K562 (cell line): ENCODE measurements around the gene NRSN2. TPM values are rescaled to one million over a fixed set of nuclear protein-coding genes. Genes with fewer than 3 reads are reported as not detected.

Experiments
- ASH1L ChIP-seq: fragments of 450-650 bp; IDR thresholded peaks from 2 replicates; pipeline ENCODE4 v1.6.1; 2018; ENCODE audit warnings: borderline replicate concordance, mild to moderate bottlenecking, low read depth; ENCODE audit not compliant: partially characterized antibody
- CEBPG ChIP-seq, 3 experiments: fragments of 200-800 bp in 1 of 3; sonication (Bioruptor generic) in 1 of 3; sonication (generic) in 1 of 3; formaldehyde crosslinking in 1 of 3; IDR thresholded peaks in 2 of 3; conservative IDR thresholded peaks in 1 of 3; 2 replicates each; pipeline versions ENCODE4 v1.6.1 to v1.8.0; 2016 to 2022; ENCODE audit warnings: missing compliant biosample characterization in 2 of 3, missing genetic modification characterization in 2 of 3, mild to moderate bottlenecking in 1 of 3, missing genetic modification reagents in 1 of 3
- CHD1 ChIP-seq: fragments of 200-600 bp; sonication (generic); IDR thresholded peaks from one replicate; pipeline ENCODE4 v1.6.1; 2012; ENCODE audit warnings: mild to moderate bottlenecking, moderate library complexity, low read length, inconsistent platforms
- DDX20 ChIP-seq: fragments of 450-650 bp; IDR thresholded peaks from 2 replicates; pipeline ENCODE4 v1.6.1; 2016; ENCODE audit warnings: missing genetic modification characterization, low read depth, mild to moderate bottlenecking, missing compliant biosample characterization, moderate library complexity
- KDM1A ChIP-seq, 2 experiments: fragments of 450-650 bp; IDR thresholded peaks; 2 replicates each; pipeline ENCODE4 v1.6.1; 2016; ENCODE audit warnings: mild to moderate bottlenecking in 2 of 2
- KDM5B ChIP-seq: fragments of 200-600 bp; sonication (generic); IDR thresholded peaks from 2 replicates; pipeline ENCODE4 v1.6.1; 2012; ENCODE audit warnings: low read depth, mild to moderate bottlenecking, moderate library complexity, low read length, control low read depth, inconsistent platforms; ENCODE audit not compliant: insufficient replicate concordance
- MAFG ChIP-seq: fragments of 450-650 bp; conservative IDR thresholded peaks from 2 replicates; pipeline ENCODE4 v1.6.1; 2016; ENCODE audit warnings: missing genetic modification characterization, missing compliant biosample characterization
- MCM3 ChIP-seq: fragments of 450-650 bp; IDR thresholded peaks from 2 replicates; pipeline ENCODE4 v1.6.1; 2016
- NR2F6 ChIP-seq: fragments of 450-650 bp; formaldehyde crosslinking; IDR thresholded peaks from 2 replicates; pipeline ENCODE4 v1.4.0; 2020; ENCODE audit warnings: mild to moderate bottlenecking
- POLR3G ChIP-seq: IDR thresholded peaks from 2 replicates; pipeline ENCODE4 v1.6.1; 2011; ENCODE audit not compliant: insufficient read length, insufficient replicate concordance; ENCODE audit errors: extremely low read depth
- ZFP1 ChIP-seq: fragments of 450-650 bp; formaldehyde crosslinking; IDR thresholded peaks from 2 replicates; pipeline ENCODE4 v1.4.0; 2020; ENCODE audit warnings: mild to moderate bottlenecking, mixed read lengths
- ZNF134 ChIP-seq: fragments of 250-450 bp; sonication (Bioruptor Pico); conservative IDR thresholded peaks from 2 replicates; pipeline ENCODE4 v1.4.0; 2020
- polyA plus RNA-seq, 8 experiments: library from polyadenylated mRNA; depleted of rRNA in 4 of 8; stranded (reverse) in 5 of 8; unstranded in 3 of 8; fragments of >200 nt; fragmentation: Nextera tagmentation in 2 of 8; fragmentation: Illumina TruSeq in 1 of 8; extraction: Ambion mirVana in 2 of 8; extraction: Trizol in 1 of 8; gene quantifications; 2 replicates each; pipeline versions ENCODE4 v1.2.1 to v1.2.3, GENCODE V29; 2011 to 2014; ENCODE audit warnings: inconsistent platforms in 1 of 8, missing spikeins in 1 of 8
- total RNA-seq, 7 experiments: library from RNA; depleted of rRNA in 6 of 7; stranded (reverse); fragments of >200 nt in 6 of 7; fragmentation: Illumina TruSeq in 2 of 7; extraction: Trizol in 2 of 7; gene quantifications; 2 replicates each; pipeline versions ENCODE4 v1.2.1 to v1.2.3, GENCODE V29; 2011 to 2021; ENCODE audit warnings: low replicate concordance in 1 of 7
- TF ChIP-seq, protein P1 (sequence below): sonication (generic); formaldehyde crosslinking; IDR thresholded peaks from 2 replicates; pipeline ENCODE4 v1.8.0; 2023; ENCODE audit warnings: mild to moderate bottlenecking, missing genetic modification reagents
- TF ChIP-seq, protein P2 (sequence below): fragments of 450-650 bp; formaldehyde crosslinking; IDR thresholded peaks from 2 replicates; pipeline ENCODE4 v1.4.0; 2020; ENCODE audit warnings: mild to moderate bottlenecking, moderate library complexity
- TF ChIP-seq, protein P3 (sequence below): fragments of 450-650 bp; formaldehyde crosslinking; IDR thresholded peaks from 2 replicates; pipeline ENCODE4 v1.4.0; 2022; ENCODE audit warnings: missing genetic modification characterization
- TF ChIP-seq, protein P4 (sequence below): fragments of 450-650 bp; IDR thresholded peaks from 2 replicates; pipeline ENCODE4 v1.6.1; 2017; ENCODE audit warnings: antibody characterized with exemption, mild to moderate bottlenecking

The NRSN2 gene
- total and polyA plus RNA-seq, 9 of the 15 experiments (the other 6 are each of a cell fraction or from before 2014, with no cell fraction given): 7.5 to 29.7 (median 11.1) TPM

DNA sequence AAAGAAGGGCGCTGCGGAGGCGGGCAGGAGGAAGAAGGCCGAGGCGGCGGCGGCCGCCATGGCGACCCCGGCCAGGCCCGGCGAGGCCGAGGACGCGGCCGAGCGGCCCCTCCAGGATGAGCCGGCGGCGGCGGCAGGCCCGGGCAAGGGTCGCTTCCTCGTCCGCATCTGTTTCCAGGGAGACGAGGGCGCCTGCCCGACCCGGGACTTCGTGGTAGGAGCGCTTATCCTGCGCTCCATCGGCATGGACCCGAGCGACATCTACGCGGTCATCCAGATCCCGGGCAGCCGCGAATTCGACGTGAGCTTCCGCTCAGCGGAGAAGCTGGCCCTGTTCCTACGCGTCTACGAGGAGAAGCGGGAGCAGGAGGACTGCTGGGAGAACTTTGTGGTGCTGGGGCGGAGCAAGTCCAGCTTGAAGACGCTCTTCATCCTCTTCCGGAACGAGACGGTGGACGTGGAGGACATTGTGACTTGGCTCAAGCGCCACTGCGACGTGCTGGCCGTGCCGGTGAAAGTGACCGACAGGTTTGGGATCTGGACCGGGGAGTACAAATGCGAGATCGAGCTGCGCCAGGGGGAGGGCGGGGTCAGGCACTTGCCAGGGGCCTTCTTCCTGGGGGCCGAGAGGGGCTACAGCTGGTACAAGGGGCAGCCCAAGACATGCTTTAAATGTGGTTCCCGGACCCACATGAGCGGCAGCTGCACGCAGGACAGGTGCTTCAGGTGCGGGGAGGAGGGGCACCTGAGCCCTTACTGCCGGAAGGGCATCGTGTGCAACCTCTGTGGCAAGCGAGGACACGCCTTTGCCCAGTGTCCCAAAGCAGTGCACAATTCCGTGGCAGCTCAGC is 48.8 kb upstream of the NRSN2 start (continued):
- TF ChIP-seq, protein P1, sequence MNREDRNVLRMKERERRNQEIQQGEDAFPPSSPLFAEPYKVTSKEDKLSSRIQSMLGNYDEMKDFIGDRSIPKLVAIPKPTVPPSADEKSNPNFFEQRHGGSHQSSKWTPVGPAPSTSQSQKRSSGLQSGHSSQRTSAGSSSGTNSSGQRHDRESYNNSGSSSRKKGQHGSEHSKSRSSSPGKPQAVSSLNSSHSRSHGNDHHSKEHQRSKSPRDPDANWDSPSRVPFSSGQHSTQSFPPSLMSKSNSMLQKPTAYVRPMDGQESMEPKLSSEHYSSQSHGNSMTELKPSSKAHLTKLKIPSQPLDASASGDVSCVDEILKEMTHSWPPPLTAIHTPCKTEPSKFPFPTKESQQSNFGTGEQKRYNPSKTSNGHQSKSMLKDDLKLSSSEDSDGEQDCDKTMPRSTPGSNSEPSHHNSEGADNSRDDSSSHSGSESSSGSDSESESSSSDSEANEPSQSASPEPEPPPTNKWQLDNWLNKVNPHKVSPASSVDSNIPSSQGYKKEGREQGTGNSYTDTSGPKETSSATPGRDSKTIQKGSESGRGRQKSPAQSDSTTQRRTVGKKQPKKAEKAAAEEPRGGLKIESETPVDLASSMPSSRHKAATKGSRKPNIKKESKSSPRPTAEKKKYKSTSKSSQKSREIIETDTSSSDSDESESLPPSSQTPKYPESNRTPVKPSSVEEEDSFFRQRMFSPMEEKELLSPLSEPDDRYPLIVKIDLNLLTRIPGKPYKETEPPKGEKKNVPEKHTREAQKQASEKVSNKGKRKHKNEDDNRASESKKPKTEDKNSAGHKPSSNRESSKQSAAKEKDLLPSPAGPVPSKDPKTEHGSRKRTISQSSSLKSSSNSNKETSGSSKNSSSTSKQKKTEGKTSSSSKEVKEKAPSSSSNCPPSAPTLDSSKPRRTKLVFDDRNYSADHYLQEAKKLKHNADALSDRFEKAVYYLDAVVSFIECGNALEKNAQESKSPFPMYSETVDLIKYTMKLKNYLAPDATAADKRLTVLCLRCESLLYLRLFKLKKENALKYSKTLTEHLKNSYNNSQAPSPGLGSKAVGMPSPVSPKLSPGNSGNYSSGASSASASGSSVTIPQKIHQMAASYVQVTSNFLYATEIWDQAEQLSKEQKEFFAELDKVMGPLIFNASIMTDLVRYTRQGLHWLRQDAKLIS: no peak
- no peak for TF ChIP-seq KDM1A (IDR thresholded peaks at IDR 0.05)
- TF ChIP-seq, protein P2, sequence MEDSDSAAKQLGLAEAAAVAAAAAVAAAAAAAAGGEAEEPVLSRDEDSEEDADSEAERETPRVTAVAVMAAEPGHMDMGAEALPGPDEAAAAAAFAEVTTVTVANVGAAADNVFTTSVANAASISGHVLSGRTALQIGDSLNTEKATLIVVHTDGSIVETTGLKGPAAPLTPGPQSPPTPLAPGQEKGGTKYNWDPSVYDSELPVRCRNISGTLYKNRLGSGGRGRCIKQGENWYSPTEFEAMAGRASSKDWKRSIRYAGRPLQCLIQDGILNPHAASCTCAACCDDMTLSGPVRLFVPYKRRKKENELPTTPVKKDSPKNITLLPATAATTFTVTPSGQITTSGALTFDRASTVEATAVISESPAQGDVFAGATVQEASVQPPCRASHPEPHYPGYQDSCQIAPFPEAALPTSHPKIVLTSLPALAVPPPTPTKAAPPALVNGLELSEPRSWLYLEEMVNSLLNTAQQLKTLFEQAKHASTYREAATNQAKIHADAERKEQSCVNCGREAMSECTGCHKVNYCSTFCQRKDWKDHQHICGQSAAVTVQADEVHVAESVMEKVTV (CRISPR knock-in tag): no peak
- peak; percentile 82 for TF ChIP-seq CHD1
- TF ChIP-seq ZFP1 (CRISPR knock-in tag): no peak
- TF ChIP-seq DDX20 (tag): no peak
- peak; percentile 77 for TF ChIP-seq KDM5B
- TF ChIP-seq, protein P3, sequence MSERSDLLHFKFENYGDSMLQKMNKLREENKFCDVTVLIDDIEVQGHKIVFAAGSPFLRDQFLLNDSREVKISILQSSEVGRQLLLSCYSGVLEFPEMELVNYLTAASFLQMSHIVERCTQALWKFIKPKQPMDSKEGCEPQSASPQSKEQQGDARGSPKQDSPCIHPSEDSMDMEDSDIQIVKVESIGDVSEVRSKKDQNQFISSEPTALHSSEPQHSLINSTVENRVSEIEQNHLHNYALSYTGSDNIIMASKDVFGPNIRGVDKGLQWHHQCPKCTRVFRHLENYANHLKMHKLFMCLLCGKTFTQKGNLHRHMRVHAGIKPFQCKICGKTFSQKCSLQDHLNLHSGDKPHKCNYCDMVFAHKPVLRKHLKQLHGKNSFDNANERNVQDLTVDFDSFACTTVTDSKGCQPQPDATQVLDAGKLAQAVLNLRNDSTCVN (CRISPR knock-in tag): no peak
- TF ChIP-seq MAFG: no peak
- TF ChIP-seq POLR3G: no peak
- TF ChIP-seq ASH1L: no peak
- TF ChIP-seq NR2F6: no peak
- no peak for TF ChIP-seq CEBPG (CRISPR knock-in tag; IDR thresholded peaks at IDR 0.05)
- no peak for TF ChIP-seq CEBPG (tag; conservative IDR thresholded peaks at IDR 0.05 in 1 of 2, IDR thresholded peaks at IDR 0.05 in 1 of 2)
- no peak for TF ChIP-seq MCM3
- TF ChIP-seq, protein P4, sequence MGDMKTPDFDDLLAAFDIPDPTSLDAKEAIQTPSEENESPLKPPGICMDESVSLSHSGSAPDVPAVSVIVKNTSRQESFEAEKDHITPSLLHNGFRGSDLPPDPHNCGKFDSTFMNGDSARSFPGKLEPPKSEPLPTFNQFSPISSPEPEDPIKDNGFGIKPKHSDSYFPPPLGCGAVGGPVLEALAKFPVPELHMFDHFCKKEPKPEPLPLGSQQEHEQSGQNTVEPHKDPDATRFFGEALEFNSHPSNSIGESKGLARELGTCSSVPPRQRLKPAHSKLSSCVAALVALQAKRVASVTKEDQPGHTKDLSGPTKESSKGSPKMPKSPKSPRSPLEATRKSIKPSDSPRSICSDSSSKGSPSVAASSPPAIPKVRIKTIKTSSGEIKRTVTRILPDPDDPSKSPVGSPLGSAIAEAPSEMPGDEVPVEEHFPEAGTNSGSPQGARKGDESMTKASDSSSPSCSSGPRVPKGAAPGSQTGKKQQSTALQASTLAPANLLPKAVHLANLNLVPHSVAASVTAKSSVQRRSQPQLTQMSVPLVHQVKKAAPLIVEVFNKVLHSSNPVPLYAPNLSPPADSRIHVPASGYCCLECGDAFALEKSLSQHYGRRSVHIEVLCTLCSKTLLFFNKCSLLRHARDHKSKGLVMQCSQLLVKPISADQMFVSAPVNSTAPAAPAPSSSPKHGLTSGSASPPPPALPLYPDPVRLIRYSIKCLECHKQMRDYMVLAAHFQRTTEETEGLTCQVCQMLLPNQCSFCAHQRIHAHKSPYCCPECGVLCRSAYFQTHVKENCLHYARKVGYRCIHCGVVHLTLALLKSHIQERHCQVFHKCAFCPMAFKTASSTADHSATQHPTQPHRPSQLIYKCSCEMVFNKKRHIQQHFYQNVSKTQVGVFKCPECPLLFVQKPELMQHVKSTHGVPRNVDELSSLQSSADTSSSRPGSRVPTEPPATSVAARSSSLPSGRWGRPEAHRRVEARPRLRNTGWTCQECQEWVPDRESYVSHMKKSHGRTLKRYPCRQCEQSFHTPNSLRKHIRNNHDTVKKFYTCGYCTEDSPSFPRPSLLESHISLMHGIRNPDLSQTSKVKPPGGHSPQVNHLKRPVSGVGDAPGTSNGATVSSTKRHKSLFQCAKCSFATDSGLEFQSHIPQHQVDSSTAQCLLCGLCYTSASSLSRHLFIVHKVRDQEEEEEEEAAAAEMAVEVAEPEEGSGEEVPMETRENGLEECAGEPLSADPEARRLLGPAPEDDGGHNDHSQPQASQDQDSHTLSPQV: no peak
- TF ChIP-seq ZNF134 (CRISPR knock-in tag): no peak
